NCI-H524 treated with DMSO at 0.1 percent for 48 hours (cell line): Measurements from ENCODE around the gene FSTL1.

ENCODE experiments used
- DNase-seq: peaks from one replicate; lab custom pipeline; 2025; lab: John Stamatoyannopoulos, UW

FSTL1 gene

DNA sequence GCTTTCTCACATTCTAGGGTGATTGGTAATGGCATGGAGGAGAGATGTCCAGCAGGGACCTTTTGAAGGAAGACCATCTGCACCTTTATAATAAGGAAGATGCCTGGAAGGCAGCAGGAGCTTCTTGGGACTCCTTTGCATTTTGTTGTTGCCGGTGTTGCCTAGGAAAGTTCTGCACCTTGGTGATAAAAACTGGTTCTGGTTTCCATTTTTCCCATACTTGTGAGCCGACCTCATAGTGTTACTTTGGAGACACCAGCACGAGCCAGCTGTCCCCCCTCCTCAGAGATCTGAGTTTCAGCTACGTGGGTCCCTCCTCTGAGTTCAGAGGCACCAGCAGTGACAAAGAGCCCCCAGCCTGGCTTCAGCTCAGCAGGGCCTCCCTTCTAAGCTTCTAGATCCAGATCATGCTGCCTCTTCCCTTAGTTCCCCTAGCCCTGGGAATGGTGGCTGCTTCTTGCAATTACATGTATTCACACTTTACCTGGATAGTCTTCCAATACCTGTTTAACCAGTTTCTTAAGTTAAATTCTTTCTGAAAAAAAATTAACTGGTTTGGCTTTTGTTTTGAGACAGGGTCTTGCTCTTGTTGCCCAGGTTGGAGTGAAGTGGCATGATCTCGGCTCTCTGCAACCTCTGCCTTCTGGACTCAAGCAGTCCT is 18.0 kb upstream of the FSTL1 start:
- DNase-seq, result no peak

DNA sequence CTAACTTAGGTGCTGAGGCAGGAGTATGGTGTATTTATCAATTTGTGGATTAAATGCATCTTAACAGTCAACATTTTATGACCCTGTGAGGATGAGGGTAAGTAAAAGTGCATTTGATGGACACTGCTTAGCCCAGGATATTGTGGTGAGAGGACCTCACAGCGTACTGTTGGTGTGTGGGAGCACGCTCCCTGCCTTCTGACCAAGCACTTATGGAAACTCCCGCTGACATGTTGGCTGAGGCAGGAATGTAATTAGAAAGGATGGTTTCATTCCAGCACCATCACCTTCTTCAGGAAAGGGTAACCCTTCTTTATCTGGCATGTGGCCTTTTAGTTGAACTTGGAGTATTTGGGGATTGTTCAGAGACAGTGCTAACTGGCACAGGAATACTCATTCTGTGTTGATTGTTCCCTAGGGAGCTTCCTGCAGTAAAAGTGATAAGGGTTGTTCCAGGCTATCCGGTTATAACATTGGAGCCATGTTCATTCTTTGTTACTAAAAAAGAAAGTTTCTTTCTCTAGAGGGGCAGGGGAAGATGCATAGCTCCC is 11.7 kb upstream of the FSTL1 start:
- no peak for DNase-seq

DNA sequence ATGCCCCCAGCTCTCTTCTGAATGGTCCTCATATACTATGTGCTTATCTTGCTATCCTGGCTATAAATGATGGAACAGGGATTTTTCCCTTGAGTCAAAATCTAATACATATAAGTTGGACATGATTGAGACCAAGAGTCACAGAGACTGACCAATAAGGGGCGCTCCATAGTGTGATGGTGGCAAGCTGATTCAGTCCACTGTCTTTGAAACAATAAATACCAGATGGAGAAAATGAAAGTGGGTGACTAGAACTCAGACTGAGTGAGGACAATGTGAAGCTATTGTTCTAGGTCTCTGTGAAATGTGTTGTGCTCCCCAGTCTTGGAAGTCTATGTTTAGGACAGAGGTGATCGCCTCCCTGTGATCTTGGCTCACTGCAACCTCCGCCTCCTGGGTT is 10.6 kb upstream of the FSTL1 start:
- no peak for DNase-seq

DNA sequence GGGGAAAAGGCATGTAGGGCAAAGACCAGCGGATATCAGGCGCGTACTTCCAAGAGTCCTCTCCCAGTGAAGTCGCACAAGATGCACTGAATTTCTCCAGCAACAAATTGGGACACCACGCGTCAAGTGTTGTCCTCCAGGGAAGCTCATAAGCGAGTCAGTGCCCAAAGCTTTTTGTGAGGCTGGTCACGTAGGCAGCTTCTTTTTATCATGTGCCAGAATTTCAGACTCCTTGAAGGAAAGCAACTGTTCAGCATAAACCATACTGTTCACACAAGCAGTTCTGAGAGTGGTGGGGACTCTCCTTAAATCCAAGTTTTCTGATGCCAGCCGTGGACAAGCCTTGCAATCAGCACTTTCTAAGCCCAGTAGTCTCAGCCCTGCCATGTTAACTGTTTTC is 10.1 kb upstream of the FSTL1 start:
- no peak for DNase-seq

DNA sequence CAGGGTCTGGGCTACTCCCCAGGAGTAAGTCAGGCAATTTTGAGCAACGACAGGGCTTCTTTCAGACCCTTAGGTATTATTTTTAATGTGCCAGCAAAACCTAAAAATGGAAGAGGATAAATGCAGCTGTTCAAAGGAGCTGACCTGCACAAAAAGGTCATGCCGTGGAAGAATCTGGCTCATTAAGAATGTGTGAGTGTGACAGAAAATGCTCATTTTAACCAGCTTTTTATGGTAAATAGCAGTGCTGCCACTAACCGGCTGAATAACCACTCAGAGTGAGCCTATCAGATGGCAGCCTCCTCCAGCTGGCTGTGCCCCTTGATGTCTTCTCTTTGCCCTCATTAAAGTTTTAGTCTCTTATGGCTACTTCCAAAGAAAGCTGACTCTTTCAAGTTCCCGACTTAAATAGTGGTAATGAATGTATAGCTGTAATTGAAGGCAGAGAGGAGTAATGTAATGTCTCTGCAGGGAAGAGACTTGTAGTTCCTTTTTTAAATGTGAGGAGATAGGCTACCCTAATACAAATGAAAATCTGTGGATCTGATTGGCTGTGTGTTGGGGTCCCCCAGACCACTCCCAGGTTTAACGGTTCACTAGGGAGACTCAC is 9.5 kb upstream of the FSTL1 start:
- DNase-seq, result no peak

DNA sequence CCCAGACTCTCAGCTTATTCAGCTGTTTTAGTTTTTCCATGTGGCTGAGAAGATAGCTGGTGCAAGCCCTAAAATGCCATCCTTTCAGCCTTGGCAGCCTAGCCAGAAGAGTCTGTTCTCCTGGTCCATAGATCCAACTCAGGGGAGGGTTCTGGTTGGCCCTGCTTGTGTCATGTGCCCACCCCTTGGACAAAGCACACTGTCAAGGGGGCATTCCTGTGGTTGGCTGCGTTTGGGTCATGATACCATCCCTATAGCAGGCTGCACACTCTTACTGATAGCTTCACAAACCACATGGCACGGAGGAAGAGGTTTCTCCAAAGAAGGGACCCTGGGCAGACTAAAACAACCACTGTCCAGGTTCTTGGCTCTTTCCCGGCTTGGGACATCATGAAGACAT is 8.4 kb upstream of the FSTL1 start:
- no peak for DNase-seq

DNA sequence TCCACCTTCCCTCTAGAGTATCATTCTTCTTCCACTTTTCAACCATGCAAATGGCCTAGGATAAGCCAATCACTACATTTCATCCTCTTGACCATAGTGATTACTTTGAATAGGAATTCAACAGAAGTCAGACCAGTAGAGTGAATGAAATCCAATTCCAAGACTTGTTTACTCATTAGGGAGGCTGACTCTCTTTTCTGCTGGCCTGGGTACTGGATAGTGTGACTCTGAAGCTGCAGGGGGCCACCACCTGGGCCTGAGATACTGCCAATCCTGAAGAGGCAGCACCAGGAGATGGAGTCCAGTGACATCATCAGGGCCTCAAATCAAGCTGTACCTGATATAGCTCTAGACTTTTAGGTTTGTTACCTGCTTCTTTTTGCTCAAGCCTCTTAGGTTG is 7.0 kb upstream of the FSTL1 start:
- no peak for DNase-seq

DNA sequence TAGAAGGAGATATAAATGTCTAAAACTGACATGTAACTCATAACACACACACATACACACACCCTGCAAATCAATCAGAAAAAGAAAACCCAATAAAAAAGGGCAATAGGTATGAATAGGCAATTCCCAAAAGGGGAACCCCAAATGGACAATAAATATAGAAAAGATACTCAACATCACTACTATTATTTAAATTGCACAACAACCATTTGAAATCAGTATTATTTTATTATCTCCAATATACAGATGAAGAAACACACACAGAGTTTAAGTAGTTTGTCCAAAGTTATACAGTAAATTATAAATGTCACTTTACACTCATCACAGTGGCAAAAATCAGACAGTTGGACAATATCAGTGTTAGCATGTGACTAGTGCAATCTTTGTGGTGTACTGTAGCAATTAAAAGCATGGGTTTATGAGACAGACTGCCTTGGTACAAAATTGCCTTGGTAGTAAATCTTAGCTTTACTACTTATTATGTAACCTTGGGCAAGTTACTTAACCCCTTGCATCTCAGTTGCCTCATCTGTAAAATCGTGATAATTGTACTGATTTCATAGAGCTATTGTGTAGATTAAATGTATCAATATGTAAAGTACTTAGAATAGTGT is 3.4 kb upstream of the FSTL1 start:
- no peak for DNase-seq

DNA sequence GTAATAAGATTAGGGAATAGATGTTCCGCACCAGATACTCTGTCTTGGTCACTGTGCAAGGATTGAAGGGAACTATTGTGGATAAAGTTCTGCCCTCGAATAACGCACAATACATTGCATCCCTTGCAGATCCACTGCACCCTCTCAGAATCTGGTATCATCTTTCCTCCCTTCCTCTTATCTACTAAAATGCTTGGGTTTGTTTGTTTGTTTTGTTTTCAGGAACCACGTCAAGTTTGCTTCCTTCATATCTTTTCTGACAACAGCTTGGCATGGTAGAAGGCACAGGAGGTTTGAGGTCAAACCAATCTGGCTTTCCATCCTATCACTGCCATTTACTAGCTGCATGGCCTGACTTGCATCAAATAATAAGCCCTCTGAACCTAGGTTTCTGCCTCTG is 2.0 kb upstream of the FSTL1 start:
- DNase-seq, result no peak

DNA sequence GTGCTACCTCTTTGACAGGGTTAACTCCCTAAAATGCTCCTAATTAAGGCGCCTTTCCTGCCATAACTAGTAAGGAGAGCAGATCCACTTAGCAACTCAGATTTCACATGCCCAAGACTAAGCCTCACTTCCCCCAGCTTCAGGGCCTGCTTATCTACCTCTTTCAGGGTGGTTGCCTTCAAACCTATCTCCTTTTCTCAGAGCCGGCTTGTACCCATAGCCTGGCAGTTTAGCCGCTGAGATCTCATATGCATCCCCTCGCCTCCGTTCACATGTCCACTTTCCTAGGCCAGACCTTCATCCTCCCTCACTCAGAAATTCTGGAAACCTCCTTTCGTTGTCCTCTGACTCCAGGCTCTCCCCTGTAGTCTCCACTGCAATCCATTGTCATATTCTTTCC is 1.0 kb upstream of the FSTL1 start:
- no peak for DNase-seq

DNA sequence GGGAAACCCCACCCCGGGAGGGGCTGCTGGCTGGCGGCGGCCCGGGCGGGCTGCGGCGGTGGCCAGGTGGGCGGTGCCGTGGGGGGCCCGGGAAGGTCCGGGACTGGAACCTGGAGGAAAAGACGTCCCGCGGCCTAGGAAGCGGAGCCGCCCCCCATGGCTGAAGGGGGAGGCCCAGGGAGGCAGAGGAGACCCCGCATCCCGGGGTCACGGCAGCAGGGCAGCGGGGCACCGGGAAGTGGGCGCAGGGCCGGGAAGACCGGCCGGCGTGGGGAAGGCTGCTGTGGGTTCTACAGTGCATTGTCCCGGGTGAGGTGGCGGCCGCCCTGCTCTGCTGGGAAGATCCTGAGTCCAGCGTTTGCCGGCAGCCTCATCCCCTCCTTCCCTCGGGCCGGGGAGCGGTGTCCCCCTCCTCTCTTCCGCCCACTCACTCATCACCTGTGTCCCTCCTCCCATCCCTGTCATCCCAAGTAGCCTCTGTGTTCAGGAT is 525 bp upstream of the FSTL1 start:
- no peak for DNase-seq

DNA sequence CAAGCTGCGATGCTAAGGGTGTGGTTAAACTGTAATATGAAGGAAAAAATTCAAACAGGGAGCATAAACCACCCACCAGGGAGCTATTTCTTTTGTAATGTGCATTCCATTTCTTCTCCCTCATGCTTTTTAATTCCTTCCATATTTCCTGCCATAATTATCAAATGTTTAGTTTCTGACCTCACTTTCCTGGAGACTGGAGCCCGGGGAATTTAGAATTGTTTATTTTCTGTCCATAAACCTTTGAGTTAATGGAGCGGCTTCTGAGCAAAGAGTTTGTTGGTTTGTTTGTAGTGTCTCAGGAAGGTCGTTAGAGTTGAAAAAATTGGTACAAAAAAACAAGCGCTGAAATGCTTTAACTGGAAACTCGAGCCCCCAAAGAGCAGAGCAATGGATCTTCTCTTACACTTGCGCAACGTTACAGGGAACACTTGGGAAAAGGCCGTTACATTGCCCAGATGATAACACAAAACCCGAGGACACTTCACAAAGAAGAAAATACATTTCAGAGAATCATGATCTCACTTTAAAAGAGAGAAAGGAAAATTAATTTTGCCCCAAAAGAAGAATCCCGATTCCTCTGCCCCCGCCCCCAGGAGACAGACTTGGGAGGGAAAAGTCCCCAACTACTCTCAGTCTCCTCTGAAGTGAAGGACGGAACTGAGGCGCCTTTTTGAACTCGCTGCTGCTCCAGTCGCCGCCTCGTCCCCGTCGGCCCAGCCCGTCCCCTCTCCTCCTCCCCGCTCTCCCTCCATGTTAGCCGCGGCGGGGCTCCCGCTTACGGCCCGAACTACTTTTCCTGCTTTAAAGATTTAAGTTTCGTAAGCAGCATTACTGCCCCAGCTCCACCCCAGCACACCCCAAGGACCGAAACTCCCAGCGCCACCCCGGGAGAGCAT is 842 bp downstream of the FSTL1 start:
- DNase-seq, result no peak

DNA sequence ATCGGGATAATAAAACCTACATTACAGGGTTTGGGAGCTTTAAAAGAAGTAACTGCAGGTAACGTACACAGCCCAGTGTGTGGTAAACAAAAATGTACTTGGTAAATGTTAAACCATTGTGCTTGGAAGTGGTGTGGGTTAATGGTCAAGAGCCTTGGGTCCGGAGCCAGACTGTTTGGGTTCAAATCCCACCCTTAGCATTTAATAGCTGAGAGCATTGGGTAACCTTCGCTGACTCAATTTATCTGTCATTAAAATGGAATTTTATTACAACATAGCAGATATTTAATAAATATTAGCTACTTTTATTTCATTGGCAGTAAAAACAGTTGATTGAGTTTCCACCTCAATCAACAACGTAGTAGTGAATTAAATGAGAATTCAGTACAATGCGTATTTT is 1.5 kb downstream of the FSTL1 start:
- no peak for DNase-seq

DNA sequence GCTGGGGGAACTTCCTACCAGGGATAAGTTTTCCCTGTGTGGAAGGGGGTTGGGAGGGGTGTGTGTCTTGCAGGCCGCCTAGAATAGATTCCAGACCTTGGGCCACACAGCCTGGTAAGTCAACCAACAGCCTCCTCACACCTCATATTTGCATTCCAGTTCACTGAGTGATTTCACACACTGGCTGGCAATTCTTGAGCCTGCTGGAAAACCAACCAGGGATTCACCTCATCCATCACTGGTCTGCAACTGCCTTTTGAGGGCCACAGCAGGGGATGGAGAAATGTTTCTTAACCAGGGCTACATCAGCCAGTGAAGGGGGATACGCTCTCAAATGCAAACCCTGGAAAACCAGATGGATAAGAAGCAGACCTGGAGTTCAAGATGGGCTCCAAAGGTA is 2.0 kb downstream of the FSTL1 start:
- no peak for DNase-seq

DNA sequence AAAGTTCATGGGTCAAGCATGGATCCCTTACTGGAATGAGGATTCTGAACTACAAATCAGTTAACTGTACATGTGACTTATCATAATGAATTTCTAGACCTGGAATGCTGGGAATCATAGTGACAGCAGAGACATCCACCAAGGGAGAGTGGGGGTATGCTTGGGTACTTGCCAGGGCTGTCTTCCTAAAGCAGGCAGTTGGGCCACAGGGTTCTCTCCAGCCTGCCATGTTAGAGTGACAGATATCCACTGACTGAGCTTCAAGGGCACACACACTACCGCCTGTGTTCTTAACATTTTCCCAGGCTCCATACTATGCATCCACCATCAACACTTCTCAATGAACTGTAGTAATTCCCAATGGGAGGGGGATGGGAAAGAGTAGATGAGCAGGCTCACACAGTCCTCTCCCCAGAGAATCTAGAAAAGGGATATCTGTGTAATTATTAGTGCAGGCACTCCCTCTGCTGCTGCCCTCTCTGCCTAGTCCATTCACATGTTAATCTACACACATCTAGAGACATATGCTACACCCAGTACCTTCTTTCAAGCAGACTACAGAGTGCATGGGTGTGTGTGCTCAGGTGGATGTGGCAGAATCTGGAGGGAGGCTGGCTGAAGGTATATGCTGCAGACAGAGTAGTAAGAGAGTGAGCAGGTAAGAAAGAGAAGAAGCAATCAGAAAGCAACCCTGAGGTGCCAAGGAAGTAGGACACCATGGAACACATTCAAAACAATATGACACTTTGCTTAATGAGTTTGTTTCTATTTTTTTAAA is 3.7 kb downstream of the FSTL1 start:
- DNase-seq, result no peak

DNA sequence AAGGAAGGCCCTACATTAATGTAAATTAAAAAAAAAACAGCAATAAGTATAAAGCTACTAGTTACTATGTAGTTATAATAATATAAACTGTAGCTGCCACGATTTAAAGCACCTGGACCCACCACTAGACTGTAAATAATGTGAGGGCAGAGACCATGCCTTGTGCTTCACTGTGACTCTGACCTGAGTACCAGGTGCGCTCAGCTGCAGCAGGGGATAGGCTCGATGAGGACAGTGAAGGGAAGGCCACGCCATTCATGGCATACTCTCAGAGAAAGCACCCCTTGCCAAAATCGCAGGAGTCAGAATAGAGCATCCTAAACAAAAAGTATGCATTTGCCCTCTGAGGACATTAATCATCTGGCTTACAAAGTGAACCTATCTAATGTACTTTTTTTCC is 5.1 kb downstream of the FSTL1 start:
- DNase-seq, result no peak

DNA sequence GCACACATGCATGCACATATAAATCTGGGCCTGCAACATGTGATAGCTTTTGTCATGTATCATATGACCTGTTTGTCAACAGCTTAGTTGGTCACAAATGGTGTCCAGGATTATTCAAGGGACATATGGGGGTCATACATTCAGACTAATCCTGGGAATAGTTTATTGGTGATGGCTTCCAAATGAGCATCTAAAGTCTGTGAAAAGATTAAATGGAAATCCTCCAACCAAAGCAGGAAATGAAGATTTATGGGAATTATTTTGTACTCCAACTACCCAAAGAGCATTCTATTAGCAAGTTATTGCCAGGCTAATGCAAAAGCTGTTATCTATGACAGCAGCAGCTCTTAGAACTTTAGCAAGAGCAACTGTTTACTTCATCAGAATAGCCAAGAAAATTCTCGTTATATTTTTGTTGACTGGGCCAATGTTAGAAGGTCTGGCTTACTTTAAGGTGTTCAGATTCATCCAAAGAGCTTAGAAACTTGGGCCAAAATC is 7.1 kb downstream of the FSTL1 start:
- DNase-seq, result no peak

DNA sequence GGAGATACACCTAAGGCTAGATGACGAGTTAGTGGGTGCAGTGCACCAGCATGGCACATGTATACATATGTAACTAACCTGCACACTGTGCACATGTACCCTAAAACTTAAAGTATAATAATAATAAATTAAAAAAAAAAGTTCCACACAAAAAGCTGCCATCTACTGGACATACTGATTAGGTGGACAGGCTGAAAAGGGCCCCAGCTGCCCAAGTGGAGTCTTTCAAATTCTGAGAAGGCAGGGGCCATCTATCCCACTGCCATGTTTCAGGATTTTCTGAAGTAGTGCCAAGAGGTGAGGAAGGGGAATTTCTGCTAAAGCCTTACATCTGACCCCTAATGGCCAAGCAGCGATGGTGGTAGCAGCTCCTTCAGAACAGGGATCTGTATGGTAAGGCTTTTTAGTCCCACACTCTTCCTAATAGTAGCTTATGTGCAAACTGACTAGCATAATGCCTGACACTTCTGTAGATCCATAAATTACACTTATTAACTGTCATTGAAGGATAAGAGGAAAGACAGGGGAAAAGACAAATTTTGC is 7.7 kb downstream of the FSTL1 start:
- DNase-seq, result no peak

DNA sequence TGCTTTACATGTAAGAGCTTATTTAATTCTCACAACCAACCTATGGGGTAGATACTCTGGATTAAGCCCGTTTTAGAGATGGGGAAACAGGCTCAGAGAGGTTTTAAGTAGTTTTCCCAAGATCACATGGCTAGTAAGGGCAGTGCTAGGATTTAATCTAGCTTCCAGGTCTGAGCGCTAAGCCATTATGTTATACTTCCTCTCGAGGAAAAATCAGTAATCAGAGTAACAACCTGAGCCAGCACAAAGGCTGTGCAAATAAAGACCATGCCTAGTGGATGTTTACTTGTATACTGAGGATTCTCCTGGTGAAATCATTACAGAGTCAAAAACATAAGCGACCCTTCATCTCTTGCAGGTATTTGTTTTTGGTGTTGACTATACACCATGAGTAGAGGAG is 9.0 kb downstream of the FSTL1 start:
- DNase-seq, result no peak

DNA sequence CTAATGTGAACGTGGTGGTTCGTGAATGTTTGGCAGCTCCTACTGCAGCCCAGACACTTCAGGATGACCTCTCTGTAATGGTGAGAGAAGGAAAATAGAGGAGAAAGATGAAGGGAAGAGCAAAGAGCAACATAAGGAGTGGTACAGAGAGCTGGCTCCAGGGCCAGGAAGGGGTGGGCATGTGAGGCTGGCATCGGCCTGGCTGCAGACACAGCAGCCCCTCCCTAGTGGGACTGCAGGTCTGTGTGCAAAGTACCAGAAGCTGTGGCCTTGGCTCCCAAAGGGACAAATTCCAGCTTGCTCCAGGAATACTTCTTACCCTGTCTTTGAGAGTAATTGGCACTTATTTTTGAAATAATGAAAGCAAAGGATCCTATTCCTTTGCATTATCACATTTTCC is 10.0 kb downstream of the FSTL1 start:
- DNase-seq, result no peak
